PC-3 (cell line): Measurements from ENCODE around the gene ING2.

Experiments used
- EZH2 ChIP-seq: fragments of 300-600 bp; sonication (generic); IDR thresholded peaks from one replicate; pipeline ENCODE4 v1.6.1; 2017; ENCODE audit warnings: antibody characterized with exemption, mild to moderate bottlenecking, low read length; ENCODE audit not compliant: unreplicated experiment
- EZH2phosphoT487 ChIP-seq: fragments of 300-600 bp; sonication (generic); IDR thresholded peaks from 2 replicates; pipeline ENCODE4 v1.6.1; 2018; ENCODE audit warnings: mild to moderate bottlenecking, antibody characterized with exemption, low read length, borderline replicate concordance
- TF ChIP-seq, protein P1 (sequence below): fragments of 300-600 bp; sonication (generic); conservative IDR thresholded peaks from 2 replicates; pipeline ENCODE4 v1.5.1; 2017; ENCODE audit warnings: antibody characterized with exemption, low read depth, mild to moderate bottlenecking, low read length

DNA sequence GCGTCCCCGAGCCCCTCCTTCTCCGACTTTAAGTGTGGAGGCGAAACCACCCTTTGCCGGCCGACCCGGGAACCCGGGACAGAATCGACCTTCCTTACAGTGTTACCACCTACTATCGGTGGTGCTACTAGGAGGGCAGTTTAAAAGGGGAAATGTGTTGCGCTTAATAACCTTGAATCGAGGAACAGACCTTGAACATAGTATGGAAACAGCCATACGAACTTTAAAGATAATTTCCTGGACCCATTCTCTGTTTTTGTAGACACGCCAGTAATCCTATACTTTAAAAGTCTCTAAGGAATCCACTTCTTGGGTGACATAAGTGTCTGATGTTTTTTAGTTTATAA lies 1.5 kb downstream of the ING2 start:
- TF ChIP-seq, protein P1, sequence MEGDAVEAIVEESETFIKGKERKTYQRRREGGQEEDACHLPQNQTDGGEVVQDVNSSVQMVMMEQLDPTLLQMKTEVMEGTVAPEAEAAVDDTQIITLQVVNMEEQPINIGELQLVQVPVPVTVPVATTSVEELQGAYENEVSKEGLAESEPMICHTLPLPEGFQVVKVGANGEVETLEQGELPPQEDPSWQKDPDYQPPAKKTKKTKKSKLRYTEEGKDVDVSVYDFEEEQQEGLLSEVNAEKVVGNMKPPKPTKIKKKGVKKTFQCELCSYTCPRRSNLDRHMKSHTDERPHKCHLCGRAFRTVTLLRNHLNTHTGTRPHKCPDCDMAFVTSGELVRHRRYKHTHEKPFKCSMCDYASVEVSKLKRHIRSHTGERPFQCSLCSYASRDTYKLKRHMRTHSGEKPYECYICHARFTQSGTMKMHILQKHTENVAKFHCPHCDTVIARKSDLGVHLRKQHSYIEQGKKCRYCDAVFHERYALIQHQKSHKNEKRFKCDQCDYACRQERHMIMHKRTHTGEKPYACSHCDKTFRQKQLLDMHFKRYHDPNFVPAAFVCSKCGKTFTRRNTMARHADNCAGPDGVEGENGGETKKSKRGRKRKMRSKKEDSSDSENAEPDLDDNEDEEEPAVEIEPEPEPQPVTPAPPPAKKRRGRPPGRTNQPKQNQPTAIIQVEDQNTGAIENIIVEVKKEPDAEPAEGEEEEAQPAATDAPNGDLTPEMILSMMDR: no peak
- TF ChIP-seq EZH2 (no peak), EZH2phosphoT487 (no peak)
